Measurements from ENCODE around the gene CAB39. TPM values are rescaled to one million over a fixed set of nuclear protein-coding genes. Genes with fewer than 3 reads are reported as not detected.

CAB39 gene
- total and polyA plus RNA-seq, 2 of the 8 experiments (the other 6 are each of a cell fraction or from before 2014, with no cell fraction given) = 16.4 to 50.5 TPM

GRCh38 chr2:230706966-230707365 lies 5.7 kb upstream of the CAB39 start (continued):
- TF ChIP-seq HDAC6 (IDR thresholded peaks at IDR 0.05; ENCODE audit: low read depth, low read length) = no peak
- TF ChIP-seq ATF3 (IDR thresholded peaks at IDR 0.05; ENCODE audit: insufficient read depth, low read depth, low read length) = no peak
- no peak for TF ChIP-seq POLR2AphosphoS5 (IDR thresholded peaks at IDR 0.05; ENCODE audit: low read depth, low read length)
- no peak for TF ChIP-seq TAF7 (optimal IDR thresholded peaks at IDR 0.05; ENCODE audit: borderline replicate concordance, low read depth, low read length)
- no peak for TF ChIP-seq SP2 (IDR thresholded peaks at IDR 0.05; ENCODE audit: low read length)
- no peak for TF ChIP-seq ATF2 (IDR thresholded peaks at IDR 0.05; ENCODE audit: low read length)
- no peak for TF ChIP-seq RNF2 (IDR thresholded peaks at IDR 0.05; ENCODE audit: borderline replicate concordance, low read depth, low read length, missing control alignments, poor library complexity, severe bottlenecking)
- TF ChIP-seq CHD2 (IDR thresholded peaks at IDR 0.05; ENCODE audit: low read length) = no peak

Measured in H1 (cell line).